ENCODE measurements around the gene GTPBP1.

- TF ChIP-seq CTCF (conservative IDR thresholded peaks at IDR 0.05; ENCODE audit: low read length) (no peak), EZH2phosphoT487 (IDR thresholded peaks at IDR 0.05; ENCODE audit: borderline replicate concordance, low read depth, low read length) (no peak)
These were observed 35.4 kb downstream of the GTPBP1 start for GRCh38 chr22:38741166-38741565.
